ENCODE data around the gene GDPD3.

Gene GDPD3

GRCh38 chr16:30078744-30079143, 34.6 kb downstream of the GDPD3 start:
- DNase-seq (ENCODE audit: low spot score) (no peak), FAIRE-seq (no peak)

DNA sequence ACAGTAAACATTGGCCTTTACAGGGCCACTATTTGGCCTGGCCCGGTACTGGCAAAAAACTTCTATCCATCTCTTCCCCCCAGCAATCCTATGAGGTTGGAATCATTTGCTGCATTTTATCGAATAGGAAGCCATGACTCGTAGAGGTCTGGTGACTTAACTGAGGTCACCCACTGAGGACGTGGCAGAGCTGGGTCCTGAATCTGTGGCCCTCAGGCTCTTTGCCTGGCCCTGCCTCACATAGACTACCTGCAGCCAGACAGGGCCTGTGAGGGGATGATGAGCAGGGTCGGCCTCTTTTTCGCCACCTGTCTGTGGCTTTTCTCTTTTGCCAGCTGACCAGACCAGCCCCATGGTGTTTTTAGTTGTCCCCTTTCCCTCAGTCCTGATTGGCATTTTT, 35.7 kb downstream of the GDPD3 start:
- peak; percentile 28 for DNase-seq (ENCODE audit: low spot score)

DNA sequence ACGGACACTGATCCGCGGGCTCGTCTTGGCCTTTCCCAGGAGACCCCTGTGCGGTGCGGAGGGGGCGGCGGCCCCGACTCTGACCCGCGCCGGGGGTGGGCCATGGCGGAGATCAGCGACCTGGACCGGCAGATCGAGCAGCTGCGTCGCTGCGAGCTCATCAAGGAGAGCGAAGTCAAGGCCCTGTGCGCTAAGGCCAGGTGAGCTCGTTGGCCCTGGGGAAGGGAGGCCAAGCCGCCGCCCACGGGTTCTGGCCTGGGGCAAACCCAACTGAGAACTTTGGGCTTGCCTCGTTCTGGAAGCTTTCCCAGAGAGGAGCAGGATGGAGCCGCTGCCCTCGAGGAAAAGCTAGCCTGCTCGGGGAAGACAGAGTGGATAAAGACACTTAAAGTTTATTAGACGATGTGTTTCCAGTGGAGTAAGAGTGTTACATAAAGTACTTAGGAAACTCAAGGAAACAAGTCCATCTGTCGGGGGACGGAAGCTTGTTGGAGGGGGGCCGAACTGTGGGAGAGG, 37.0 kb downstream of the GDPD3 start:
- DNase-seq (ENCODE audit: low spot score): no peak
- no peak for FAIRE-seq

More for the DNA sequence above, 35.7 kb downstream of the GDPD3 start:
- no peak for FAIRE-seq

- DNase-seq (ENCODE audit: low spot score) (peak; percentile 76), FAIRE-seq (no peak)
Observed at GRCh38 chr16:30075503-30076275, 37.6 kb downstream of the GDPD3 start, which contains the start of gene PPP4C. TSS of gene PPP4C (plus strand) at chr16:30075994. CDS start at chr16:30076378, 384 bp downstream.

- no peak for FAIRE-seq
Observed at GRCh38 chr16:30070490-30070889, 42.8 kb downstream of the GDPD3 start.

GRCh38 chr16:30069611-30070462, 43.5 kb downstream of the GDPD3 start:
- FAIRE-seq (no peak), DNase-seq (ENCODE audit: low spot score) (no peak)

More at GRCh38 chr16:30070490-30070889, 42.8 kb downstream of the GDPD3 start:
- no peak for DNase-seq (ENCODE audit: low spot score)

GRCh38 chr16:30068750-30069610, 44.4 kb downstream of the GDPD3 start:
- DNase-seq (ENCODE audit: low spot score) (no peak), FAIRE-seq (no peak)

GRCh38 chr16:30068333-30068732, 45.0 kb downstream of the GDPD3 start:
- DNase-seq (ENCODE audit: low spot score): no peak
- no peak for FAIRE-seq

DNA sequence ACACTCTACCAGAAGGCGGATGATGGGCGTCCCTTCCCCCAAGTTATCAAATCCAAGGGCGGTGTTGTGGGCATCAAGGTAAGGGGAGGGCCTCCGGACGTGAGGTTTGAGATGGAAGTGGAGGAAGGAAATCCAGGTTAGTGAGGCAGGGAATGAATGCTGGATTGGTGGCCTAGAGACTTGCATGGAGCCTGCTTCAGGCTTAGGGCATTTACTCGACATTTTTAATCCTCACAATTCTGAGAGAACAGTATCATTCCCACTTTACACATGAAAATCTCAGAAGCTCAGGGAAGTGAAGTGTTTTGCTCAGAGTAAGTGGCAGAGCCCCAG, 45.8 kb downstream of the GDPD3 start:
- no peak for FAIRE-seq
- DNase-seq (ENCODE audit: low spot score): no peak

DNA sequence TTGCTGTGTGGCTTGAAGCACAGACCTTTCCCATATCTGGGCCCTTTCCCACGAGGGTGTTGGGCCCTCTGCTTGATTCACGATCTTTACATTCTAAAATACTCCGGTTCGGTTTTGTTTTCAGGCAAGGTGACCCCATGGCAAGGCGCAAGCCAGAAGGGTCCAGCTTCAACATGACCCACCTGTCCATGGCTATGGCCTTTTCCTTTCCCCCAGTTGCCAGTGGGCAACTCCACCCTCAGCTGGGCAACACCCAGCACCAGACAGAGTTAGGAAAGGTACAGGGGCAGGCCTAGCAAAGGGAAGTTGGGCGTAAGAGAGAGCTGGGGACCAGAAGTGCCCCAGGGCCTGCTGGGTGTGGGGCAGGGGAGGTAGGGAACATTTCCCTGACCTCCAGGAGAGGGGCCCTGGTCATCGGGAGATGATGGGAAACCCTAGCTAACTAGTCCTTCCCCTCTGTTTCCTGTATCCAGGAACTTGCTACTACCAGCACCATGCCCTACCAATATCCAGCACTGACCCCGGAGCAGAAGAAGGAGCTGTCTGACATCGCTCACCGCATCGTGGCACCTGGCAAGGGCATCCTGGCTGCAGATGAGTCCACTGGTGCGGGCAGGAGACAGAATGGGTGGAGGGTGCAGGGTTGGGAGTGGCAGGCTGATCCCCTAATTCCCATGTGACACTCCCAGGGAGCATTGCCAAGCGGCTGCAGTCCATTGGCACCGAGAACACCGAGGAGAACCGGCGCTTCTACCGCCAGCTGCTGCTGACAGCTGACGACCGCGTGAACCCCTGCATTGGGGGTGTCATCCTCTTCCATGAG, 46.4 kb downstream of the GDPD3 start:
- DNase-seq (ENCODE audit: low spot score) (no peak), FAIRE-seq (no peak)

DNA sequence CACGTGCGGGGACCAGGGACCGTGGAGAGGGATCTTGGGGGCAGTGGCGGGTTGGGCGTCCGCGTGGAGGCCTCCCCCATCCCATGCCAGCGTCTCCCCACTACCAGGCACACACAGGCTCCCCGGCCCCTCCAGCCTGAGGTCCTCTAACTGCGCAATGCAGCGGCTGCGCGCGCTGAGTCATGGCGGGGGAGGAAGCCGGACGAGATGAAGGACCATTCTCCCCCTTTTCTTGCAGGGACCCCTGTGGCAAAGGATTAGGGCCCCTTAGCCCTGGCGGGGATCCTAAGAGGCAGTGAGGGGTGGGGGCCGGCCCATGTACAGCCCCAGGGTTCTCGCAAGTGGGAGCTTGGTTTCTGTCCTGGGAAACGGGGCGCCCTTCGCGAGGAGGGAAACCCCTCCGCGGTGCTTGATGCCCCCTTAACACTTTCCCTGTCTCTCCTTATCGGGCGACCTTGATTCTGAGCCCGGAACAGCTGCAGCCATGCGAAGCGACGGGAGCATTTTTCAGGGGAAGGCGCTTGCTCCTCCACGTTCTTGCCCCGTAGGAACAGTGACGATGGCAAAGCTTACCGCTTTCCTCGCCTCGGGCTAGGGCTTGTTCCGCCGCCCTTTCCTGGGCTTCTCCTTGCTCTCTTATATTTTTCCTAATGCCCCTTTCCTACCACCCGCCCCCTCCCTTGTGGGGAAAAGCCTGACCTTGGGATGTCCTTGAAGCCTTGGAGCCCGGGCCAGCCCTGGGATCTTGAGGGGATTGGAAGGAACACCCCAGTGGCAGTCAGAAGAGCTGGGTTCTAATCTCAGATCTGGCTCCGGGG, 47.2 kb downstream of the GDPD3 start:
- DNase-seq (ENCODE audit: low spot score): peak; percentile 21

DNA sequence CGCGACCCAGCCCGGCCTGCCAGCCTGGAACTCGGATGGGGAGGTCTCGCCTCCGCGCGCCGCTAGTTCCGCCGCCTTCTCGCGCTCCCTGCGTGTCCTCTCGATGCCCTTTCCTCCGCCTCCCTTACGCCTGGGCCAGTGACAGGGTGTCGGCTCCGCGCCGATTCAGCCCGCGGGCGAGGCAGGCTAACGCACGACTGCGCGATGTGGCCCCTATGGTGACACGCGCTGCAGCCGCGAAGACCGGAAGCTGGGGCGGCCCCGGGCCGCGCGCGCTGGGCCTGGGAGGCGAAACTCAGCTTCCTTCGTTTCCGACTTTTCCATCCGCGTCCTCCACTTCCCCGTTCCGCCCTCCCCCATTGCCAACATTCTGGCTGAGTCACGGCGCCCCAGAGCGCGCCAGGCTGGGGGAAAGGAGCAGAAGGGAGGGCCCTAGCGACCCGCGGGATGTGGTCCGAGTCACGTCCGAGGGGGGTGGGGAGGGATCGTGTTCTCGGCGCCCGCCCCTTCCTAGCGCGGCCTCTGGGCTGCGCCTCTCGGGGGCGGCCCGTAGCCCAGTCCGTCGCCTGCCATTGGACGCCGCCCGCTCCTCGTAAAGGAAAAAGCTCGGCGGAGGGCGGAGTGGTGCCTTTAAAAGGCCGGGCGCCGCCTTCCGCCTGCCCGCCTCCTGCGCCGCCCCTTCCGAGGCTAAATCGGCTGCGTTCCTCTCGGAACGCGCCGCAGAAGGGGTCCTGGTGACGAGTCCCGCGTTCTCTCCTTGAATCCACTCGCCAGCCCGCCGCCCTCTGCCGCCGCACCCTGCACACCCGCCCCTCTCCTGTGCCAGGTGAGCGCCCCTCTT, 48.0 kb downstream of the GDPD3 start, which contains the start of gene ALDOA:
Gene ALDOA (plus strand): TSS at position 659 of the 841 bp plus-strand sequence. CDS start 1,138 bp downstream, outside the sequence.
- DNase-seq (ENCODE audit: low spot score) (peak; percentile 96), FAIRE-seq (peak; percentile 75)

More for the DNA sequence above, 47.2 kb downstream of the GDPD3 start:
- no peak for FAIRE-seq

DNA sequence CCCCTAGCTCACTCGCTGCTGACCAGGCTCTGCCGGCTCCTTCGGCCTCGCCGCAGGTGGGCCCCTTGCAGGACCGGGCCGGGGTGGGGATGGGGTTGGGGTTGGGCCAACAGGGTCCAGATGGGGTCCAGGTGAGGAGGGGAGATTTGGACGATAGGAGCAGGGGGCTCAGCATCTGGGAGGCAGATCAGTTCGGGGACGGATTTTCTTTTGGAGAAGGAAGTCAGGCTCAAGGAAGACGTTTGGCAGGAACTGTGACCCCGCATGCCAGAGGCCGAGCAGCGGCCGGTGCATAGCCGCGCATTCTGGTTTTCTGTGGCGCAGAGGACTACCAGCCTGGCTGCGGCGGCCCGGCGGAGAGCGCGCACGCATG, 48.6 kb downstream of the GDPD3 start:
- FAIRE-seq (no peak), DNase-seq (ENCODE audit: low spot score) (no peak)

- DNase-seq (ENCODE audit: low spot score) (peak; percentile 38), FAIRE-seq (no peak)
Observed at GRCh38 chr16:30063893-30064728, 49.2 kb downstream of the GDPD3 start.

DNA sequence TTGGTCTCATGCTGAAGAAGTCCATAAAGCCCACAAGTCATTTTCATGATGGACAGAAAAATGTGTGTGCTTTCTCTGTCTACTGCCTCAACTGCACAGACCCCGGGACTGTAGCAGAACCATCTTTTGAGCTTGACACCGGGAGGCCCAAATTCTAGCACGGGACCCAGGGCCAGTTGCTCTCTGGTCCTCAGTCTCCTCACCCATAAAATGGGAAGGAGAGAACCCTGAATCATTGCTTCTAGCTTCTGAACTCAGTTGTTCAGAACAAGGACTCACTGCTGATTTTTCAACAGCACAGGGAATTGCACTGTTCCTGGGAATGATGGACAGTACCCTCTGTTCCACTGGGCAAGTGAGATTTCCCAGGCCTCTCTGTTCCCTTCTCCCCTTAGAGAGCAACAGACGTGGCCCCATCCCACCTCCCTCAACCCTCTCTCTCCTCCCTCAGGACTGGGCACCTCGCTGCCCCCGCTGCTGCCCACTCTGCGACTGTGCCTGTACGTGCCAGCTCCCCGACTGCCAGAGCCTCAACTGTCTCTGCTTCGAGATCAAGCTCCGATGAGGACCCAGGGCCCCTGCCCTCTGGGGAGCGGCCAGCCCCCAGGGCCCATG, 50.0 kb downstream of the GDPD3 start:
- no peak for FAIRE-seq

GRCh38 chr16:30060836-30061554, 52.3 kb downstream of the GDPD3 start:
- no peak for DNase-seq (ENCODE audit: low spot score)
- FAIRE-seq: no peak

More for the DNA sequence above, 50.0 kb downstream of the GDPD3 start:
- no peak for DNase-seq (ENCODE audit: low spot score)
